Pancreas (tissue), 10 donors: ENCODE measurements around the gene CDYL2. TPM values are rescaled to one million over a fixed set of nuclear protein-coding genes. Genes with fewer than 3 reads are reported as not detected.

Experiments
- ATAC-seq, 4 donors: fragments of 200-7000 bp; cut with Tn5 transposase; one replicate each; pipeline versions ENCODE4 v1.8.0 to v1.9.1; 2020; ENCODE audit warnings: mild to moderate bottlenecking in 4 of 4, moderate library complexity in 4 of 4
- DNase-seq, 6 donors: peaks; one replicate each; pipeline ENCODE4 v3.0.0-alpha.2; 2020
- FAIRE-seq: peaks from 2 replicates; lab custom pipeline; 2012; peaks lifted over from hg19 to GRCh38; lab: Jason Lieb, UNC
- H3K27ac ChIP-seq, 4 donors: fragments of 200-600 bp; sonication (generic); 1 replicate in 3 of 4; 2 replicates in 1 of 4; pipeline versions ENCODE4 v1.5.0 to v1.8.0; 2020
- H3K27me3 ChIP-seq, 4 donors: fragments of 200-600 bp; one replicate each; pipeline ENCODE4 v1.8.0; 2021
- H3K36me3 ChIP-seq, 3 donors: fragments of 200-600 bp; sonication (generic) in 1 of 3; one replicate each; pipeline versions ENCODE4 v1.5.0 to v1.8.0; 2020 to 2021
- H3K4me1 ChIP-seq, 3 donors: fragments of 200-600 bp; one replicate each; pipeline ENCODE4 v1.8.0; 2021
- H3K4me3 ChIP-seq, 4 donors: fragments of 200-600 bp; sonication (generic) in 2 of 4; one replicate each; pipeline versions ENCODE4 v1.5.0 to v1.8.0; 2020 to 2021
- H3K9me3 ChIP-seq, 4 donors: fragments of 200-600 bp; one replicate each; pipeline ENCODE4 v1.8.0; 2021
- CTCF ChIP-seq, 4 donors: fragments of 200-600 bp; sonication (generic) in 3 of 4; IDR thresholded peaks; one replicate each; pipeline versions ENCODE4 v1.5.0 to v1.8.0; 2021; ENCODE audit warnings: antibody characterized with exemption in 4 of 4
- WGBS, 2 donors: extraction: QIAGEN DNeasy Blood & Tissue Kit; methylation state at CpG; one replicate each; pipeline ENCODE4 v1.1.7; 2013; 5-methylcytosine and 5-hydroxymethylcytosine counted together
- intact Hi-C, 3 donors: fragments of 100-400 bp; cut with DNase I; formaldehyde crosslinking; loops; one replicate each; pipeline versions ENCODE4 v1.11.1 to v1.14.2; 2022
- polyA plus RNA-seq, 2 donors: library from polyadenylated mRNA; stranded (reverse); fragments of 200-250 nt; gene quantifications; one replicate each; pipeline ENCODE4 v1.2.3, GENCODE V29; 2013
- total RNA-seq, 6 donors: library from RNA; stranded (reverse); fragmentation: NEBNext Ultra II Directional in 4 of 6; extraction: Animal tissue kit (Norgen Biotek cat#: 25700) in 4 of 6; gene quantifications; one replicate each; pipeline versions ENCODE4 v1.2.1 to v1.2.4, GENCODE V29; 2021 to 2023
- donor health status: healthy with polysubstance abuse.
- donor health status: DM: no; HTN: no; CAD: no; lungs with moderate emphysema.
- donor health status: DM: no; HTN: no; CAD: no.
- donor health status: control.
- donor health status: control.
- donor health status: Bipolar disorder and iron deficiency.
- donor health status: DM: yes; HTN: yes; CAD: no.
- donor health status: DM: no; HTN: no; CAD: no.
- donor health status: DM: no; HTN: no; CAD: no.
- donor health status: DM: yes; HTN: yes; CAD: no.

CDYL2 gene
- total and polyA plus RNA-seq, 8 donors: 0.61 to 7.1 (median 3.1) TPM

GRCh38 chr16:80570106-80570478 is 234.3 kb downstream of the CDYL2 start:
- ATAC-seq (no peak), FAIRE-seq (no peak), DNase-seq (no peak)
- intact Hi-C loops: no loop called here
- WGBS, 2 donors: 60 to 61% methylated on average over 6 of the region's 6 CpGs
- Histone ChIP-seq H3K27me3 (no peaks in the 10 kb centered on the region), H3K36me3 (no peaks in the 10 kb centered on the region), H3K4me1 (no peaks in the 10 kb centered on the region), H3K9me3 (no peaks in the 10 kb centered on the region), H3K27ac (no peak overlapping the region), H3K4me3 (no peak overlapping the region)
- no peak for TF ChIP-seq CTCF (IDR thresholded peaks at IDR 0.05)

- Histone ChIP-seq H3K4me1 (no peaks in the 10 kb centered on the region), H3K27ac (no peak overlapping the region), H3K27me3 (no peaks in the 10 kb centered on the region), H3K9me3 (no peaks in the 10 kb centered on the region), H3K4me3 (no peak overlapping the region), H3K36me3 (no peaks in the 10 kb centered on the region)
- WGBS, 2 donors: 72 to 81% methylated on average over 9 of the region's 9 CpGs
- DNase-seq: no peak
- intact Hi-C loops: no loop called here
- no peak for ATAC-seq
- no peak for TF ChIP-seq CTCF (IDR thresholded peaks at IDR 0.05)
- FAIRE-seq: no peak
Measured at GRCh38 chr16:80569440-80570105, 234.8 kb downstream of the CDYL2 start.

GRCh38 chr16:80564394-80564793 is 240.0 kb downstream of the CDYL2 start:
- H3K4me3 ChIP-seq: no peak overlapping the region
- H3K27me3 ChIP-seq: no peaks in the 10 kb centered on the region
- H3K27ac ChIP-seq: no peak overlapping the region
- FAIRE-seq (no peak), ATAC-seq (no peak), DNase-seq (no peak)
- H3K36me3 ChIP-seq: no peaks in the 10 kb centered on the region
- intact Hi-C loops: no loop called here
- no peak for TF ChIP-seq CTCF (IDR thresholded peaks at IDR 0.05)
- WGBS, 2 donors: 55 to 69% methylated on average over 7 of the region's 7 CpGs
- H3K4me1 ChIP-seq: no peaks in the 10 kb centered on the region
- no peaks in the 10 kb centered on the region for H3K9me3 ChIP-seq

- Histone ChIP-seq H3K36me3 (no peaks in the 10 kb centered on the region), H3K27ac (no peak overlapping the region), H3K4me3 (no peak overlapping the region), H3K27me3 (no peaks in the 10 kb centered on the region), H3K4me1 (no peaks in the 10 kb centered on the region), H3K9me3 (no peaks in the 10 kb centered on the region)
- intact Hi-C loops: no loop called here
- no peak for TF ChIP-seq CTCF (IDR thresholded peaks at IDR 0.05)
- no peak for ATAC-seq
- no peak for DNase-seq
- FAIRE-seq: no peak
- WGBS, 2 donors: 80 to 88% methylated on average over 3 of the region's 3 CpGs
Measured at GRCh38 chr16:80563066-80563465, 241.3 kb downstream of the CDYL2 start.

GRCh38 chr16:80559369-80559768 is 245.0 kb downstream of the CDYL2 start:
- Histone ChIP-seq H3K4me1 (no peaks in the 10 kb centered on the region), H3K9me3 (no peaks in the 10 kb centered on the region), H3K27ac (no peak overlapping the region), H3K4me3 (no peak overlapping the region), H3K27me3 (no peaks in the 10 kb centered on the region), H3K36me3 (no peaks in the 10 kb centered on the region)
- ATAC-seq (no peak), FAIRE-seq (no peak), DNase-seq (no peak)
- intact Hi-C loops: no loop called here
- 43 to 55% methylated on average over 4 of the region's 4 CpGs for WGBS, 2 donors
- TF ChIP-seq CTCF (IDR thresholded peaks at IDR 0.05): no peak
